Neural cell (in vitro differentiated cells): ENCODE data around the gene SPATA31E1. TPM values are rescaled to one million over a fixed set of nuclear protein-coding genes. Genes with fewer than 3 reads are reported as not detected.

ENCODE experiments used
- H2AFZ ChIP-seq: fragments of 200-600, 300-800 bp; sonication (generic), shearing (Covaris generic); 2 replicates; pipeline ENCODE4 v1.6.0; 2014; ENCODE audit warnings: low read depth, mild to moderate bottlenecking, antibody characterized with exemption, low read length, moderate library complexity
- H3F3A ChIP-seq: fragments of 200-600 bp; shearing (Covaris generic); 2 replicates; pipeline ENCODE4 v1.6.1; 2016; ENCODE audit warnings: mild to moderate bottlenecking, moderate library complexity, mixed read lengths, antibody characterized with exemption, low read length; ENCODE audit not compliant: insufficient read depth, poor library complexity, severe bottlenecking
- H3K27ac ChIP-seq: fragments of 200-600, 300-800 bp; sonication (generic), shearing (Covaris generic); 2 replicates; pipeline ENCODE4 v1.5.1; 2014; ENCODE audit warnings: mild to moderate bottlenecking, low read length, moderate library complexity
- H3K27me3 ChIP-seq: fragments of 300-800, 200-600 bp; sonication (generic), shearing (Covaris generic); 2 replicates; pipeline ENCODE4 v1.6.0; 2014; ENCODE audit warnings: mild to moderate bottlenecking, low read depth, low read length, moderate library complexity; ENCODE audit not compliant: insufficient read depth
- H3K36me3 ChIP-seq: fragments of 300-800, 200-600 bp; sonication (generic), shearing (Covaris generic); 2 replicates; pipeline ENCODE4 v1.5.1; 2014; ENCODE audit warnings: mild to moderate bottlenecking, antibody characterized with exemption, low read length, moderate library complexity; ENCODE audit not compliant: insufficient read depth
- H3K4me2 ChIP-seq: fragments of 300-800, 200-600 bp; sonication (generic), shearing (Covaris generic); 2 replicates; pipeline ENCODE4 v1.6.0; 2014; ENCODE audit warnings: mild to moderate bottlenecking, low read length
- H3K4me3 ChIP-seq: fragments of 300-800, 200-600 bp; sonication (generic), shearing (Covaris generic); 2 replicates; pipeline ENCODE4 v1.5.1; 2014; ENCODE audit warnings: mild to moderate bottlenecking, low read length, moderate library complexity
- H3K79me2 ChIP-seq: fragments of 200-600 bp; shearing (Covaris generic); replicated peaks from 2 replicates; pipeline ENCODE4 v1.6.0; 2014; ENCODE audit warnings: mild to moderate bottlenecking, low read length, moderate library complexity; ENCODE audit not compliant: insufficient read depth
- H3K9ac ChIP-seq: fragments of 300-800, 200-600 bp; sonication (generic), shearing (Covaris generic); 2 replicates; pipeline ENCODE4 v1.6.1; 2016; ENCODE audit warnings: mild to moderate bottlenecking, low read length, mixed read lengths
- H3K9me2 ChIP-seq: fragments of 200-600 bp; shearing (Covaris generic); 2 replicates; pipeline ENCODE4 v1.6.1; 2016; ENCODE audit warnings: mild to moderate bottlenecking, low read length, mixed read lengths; ENCODE audit not compliant: insufficient read depth
- H3K9me3 ChIP-seq: fragments of 200-600, 300-800 bp; sonication (generic), shearing (Covaris generic); 2 replicates; pipeline ENCODE4 v1.6.1; 2016; ENCODE audit warnings: mild to moderate bottlenecking, mixed run types, low read length, moderate library complexity, mixed read lengths
- H4K20me1 ChIP-seq: fragments of 200-600 bp; shearing (Covaris generic); 2 replicates; pipeline ENCODE4 v1.6.1; 2016; ENCODE audit warnings: mild to moderate bottlenecking, mixed run types; ENCODE audit not compliant: insufficient read depth
- EP300 ChIP-seq: fragments of 450-650 bp; conservative IDR thresholded peaks from 2 replicates; pipeline ENCODE4 v1.6.1; 2014; ENCODE audit warnings: antibody characterized with exemption, mild to moderate bottlenecking, moderate library complexity; ENCODE audit not compliant: poor library complexity, severe bottlenecking
- EZH2 ChIP-seq: fragments of 200-600, 300-800 bp; shearing (Covaris generic), sonication (generic); IDR thresholded peaks from 2 replicates; pipeline ENCODE4 v1.6.1; 2014; ENCODE audit warnings: antibody characterized with exemption, low read length, borderline replicate concordance, mild to moderate bottlenecking; ENCODE audit not compliant: insufficient read depth, poor library complexity, severe bottlenecking
- MXI1 ChIP-seq: fragments of 450-650 bp; conservative IDR thresholded peaks from 2 replicates; pipeline ENCODE4 v1.6.1; 2014; ENCODE audit warnings: antibody characterized with exemption, mild to moderate bottlenecking; ENCODE audit not compliant: poor library complexity, severe bottlenecking
- POLR2AphosphoS5 ChIP-seq: IDR thresholded peaks from 2 replicates; pipeline ENCODE4 v1.6.1; 2012
- RAD21 ChIP-seq: fragments of 450-650 bp; conservative IDR thresholded peaks from 2 replicates; pipeline ENCODE4 v1.6.1; 2014; ENCODE audit warnings: antibody characterized with exemption, mild to moderate bottlenecking, moderate library complexity
- SMC3 ChIP-seq: fragments of 450-650 bp; conservative IDR thresholded peaks from 2 replicates; pipeline ENCODE4 v1.6.1; 2014; ENCODE audit warnings: antibody characterized with exemption, mild to moderate bottlenecking, moderate library complexity; ENCODE audit not compliant: poor library complexity
- TAF1 ChIP-seq: IDR thresholded peaks from 2 replicates; pipeline ENCODE4 v1.6.1; 2012; ENCODE audit warnings: low read depth
- polyA minus RNA-seq: library from RNA; depleted of rRNA, polyadenylated mRNA; stranded (reverse); fragments of >200 nt; gene quantifications from 2 replicates; pipeline ENCODE4 v1.2.3, GENCODE V29; 2014
- polyA plus RNA-seq: library from polyadenylated mRNA; depleted of rRNA; stranded (reverse); fragments of >200 nt; gene quantifications from 2 replicates; pipeline ENCODE4 v1.2.3, GENCODE V29; 2014
- TF ChIP-seq, protein P1 (sequence below): IDR thresholded peaks from 2 replicates; pipeline ENCODE4 v1.6.1; 2012; ENCODE audit warnings: borderline replicate concordance
- TF ChIP-seq, protein P2 (sequence below): fragments of 450-650 bp; IDR thresholded peaks from 2 replicates; pipeline ENCODE4 v1.5.1; 2014; ENCODE audit warnings: antibody characterized with exemption, mild to moderate bottlenecking, moderate library complexity; ENCODE audit not compliant: poor library complexity, severe bottlenecking

Gene SPATA31E1
- polyA plus RNA-seq, result not detected in 2 replicates
- not detected in 2 replicates for polyA minus RNA-seq

DNA sequence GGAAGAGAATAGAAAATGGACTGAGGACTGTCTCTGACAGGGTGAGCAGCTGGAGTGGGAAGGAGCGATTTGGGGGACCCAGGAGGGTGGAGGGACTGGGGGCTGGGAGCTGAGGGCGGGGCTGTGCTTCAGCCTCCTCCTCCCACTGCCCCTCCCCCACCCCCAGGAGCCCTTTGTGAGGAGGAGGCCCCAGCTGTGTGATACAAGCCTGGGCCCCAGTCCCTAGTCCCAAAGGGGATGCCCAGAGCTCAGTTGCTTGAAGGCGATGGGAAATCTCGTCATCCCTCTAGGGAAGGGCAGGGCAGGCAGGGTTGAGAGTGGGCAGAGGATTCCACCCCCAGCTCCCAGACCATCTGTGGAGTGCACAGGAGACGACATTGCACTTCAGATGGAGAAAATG, at the start of gene SPATA31E1:
TSS of gene SPATA31E1 (plus strand) at position 251 of the 400 bp plus-strand sequence. CDS start at position 266, 15 bp downstream.
- no peaks in the 10 kb centered on the region for H4K20me1 ChIP-seq
- H3K9ac ChIP-seq, result no peak within 1 kb of the TSS
- H3K4me3 ChIP-seq, result no peak within 1 kb of the TSS
- H3K36me3 ChIP-seq, result no peaks in the 10 kb centered on the region
- H3F3A ChIP-seq, result no peaks in the 10 kb centered on the region
- H3K79me2 ChIP-seq, result no peaks in the 10 kb centered on the region
- no peaks in the 10 kb centered on the region for H3K9me2 ChIP-seq
- no peak within 1 kb of the TSS for H3K4me2 ChIP-seq
- H2AFZ ChIP-seq, result no peak within 1 kb of the TSS
- no peaks in the 10 kb centered on the region for H3K9me3 ChIP-seq
- no peak within 1 kb of the TSS for H3K27ac ChIP-seq
- no peak for TF ChIP-seq TAF1
- no peak for TF ChIP-seq EZH2
- TF ChIP-seq POLR2AphosphoS5, result no peak
- TF ChIP-seq MXI1, result no peak
- TF ChIP-seq, protein P1, sequence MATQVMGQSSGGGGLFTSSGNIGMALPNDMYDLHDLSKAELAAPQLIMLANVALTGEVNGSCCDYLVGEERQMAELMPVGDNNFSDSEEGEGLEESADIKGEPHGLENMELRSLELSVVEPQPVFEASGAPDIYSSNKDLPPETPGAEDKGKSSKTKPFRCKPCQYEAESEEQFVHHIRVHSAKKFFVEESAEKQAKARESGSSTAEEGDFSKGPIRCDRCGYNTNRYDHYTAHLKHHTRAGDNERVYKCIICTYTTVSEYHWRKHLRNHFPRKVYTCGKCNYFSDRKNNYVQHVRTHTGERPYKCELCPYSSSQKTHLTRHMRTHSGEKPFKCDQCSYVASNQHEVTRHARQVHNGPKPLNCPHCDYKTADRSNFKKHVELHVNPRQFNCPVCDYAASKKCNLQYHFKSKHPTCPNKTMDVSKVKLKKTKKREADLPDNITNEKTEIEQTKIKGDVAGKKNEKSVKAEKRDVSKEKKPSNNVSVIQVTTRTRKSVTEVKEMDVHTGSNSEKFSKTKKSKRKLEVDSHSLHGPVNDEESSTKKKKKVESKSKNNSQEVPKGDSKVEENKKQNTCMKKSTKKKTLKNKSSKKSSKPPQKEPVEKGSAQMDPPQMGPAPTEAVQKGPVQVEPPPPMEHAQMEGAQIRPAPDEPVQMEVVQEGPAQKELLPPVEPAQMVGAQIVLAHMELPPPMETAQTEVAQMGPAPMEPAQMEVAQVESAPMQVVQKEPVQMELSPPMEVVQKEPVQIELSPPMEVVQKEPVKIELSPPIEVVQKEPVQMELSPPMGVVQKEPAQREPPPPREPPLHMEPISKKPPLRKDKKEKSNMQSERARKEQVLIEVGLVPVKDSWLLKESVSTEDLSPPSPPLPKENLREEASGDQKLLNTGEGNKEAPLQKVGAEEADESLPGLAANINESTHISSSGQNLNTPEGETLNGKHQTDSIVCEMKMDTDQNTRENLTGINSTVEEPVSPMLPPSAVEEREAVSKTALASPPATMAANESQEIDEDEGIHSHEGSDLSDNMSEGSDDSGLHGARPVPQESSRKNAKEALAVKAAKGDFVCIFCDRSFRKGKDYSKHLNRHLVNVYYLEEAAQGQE, result no peak
- TF ChIP-seq EP300, result no peak
- TF ChIP-seq, protein P2, sequence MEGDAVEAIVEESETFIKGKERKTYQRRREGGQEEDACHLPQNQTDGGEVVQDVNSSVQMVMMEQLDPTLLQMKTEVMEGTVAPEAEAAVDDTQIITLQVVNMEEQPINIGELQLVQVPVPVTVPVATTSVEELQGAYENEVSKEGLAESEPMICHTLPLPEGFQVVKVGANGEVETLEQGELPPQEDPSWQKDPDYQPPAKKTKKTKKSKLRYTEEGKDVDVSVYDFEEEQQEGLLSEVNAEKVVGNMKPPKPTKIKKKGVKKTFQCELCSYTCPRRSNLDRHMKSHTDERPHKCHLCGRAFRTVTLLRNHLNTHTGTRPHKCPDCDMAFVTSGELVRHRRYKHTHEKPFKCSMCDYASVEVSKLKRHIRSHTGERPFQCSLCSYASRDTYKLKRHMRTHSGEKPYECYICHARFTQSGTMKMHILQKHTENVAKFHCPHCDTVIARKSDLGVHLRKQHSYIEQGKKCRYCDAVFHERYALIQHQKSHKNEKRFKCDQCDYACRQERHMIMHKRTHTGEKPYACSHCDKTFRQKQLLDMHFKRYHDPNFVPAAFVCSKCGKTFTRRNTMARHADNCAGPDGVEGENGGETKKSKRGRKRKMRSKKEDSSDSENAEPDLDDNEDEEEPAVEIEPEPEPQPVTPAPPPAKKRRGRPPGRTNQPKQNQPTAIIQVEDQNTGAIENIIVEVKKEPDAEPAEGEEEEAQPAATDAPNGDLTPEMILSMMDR, result no peak
- TF ChIP-seq RAD21, result no peak
- TF ChIP-seq SMC3, result no peak
- H3K27me3 ChIP-seq, result no peaks in the 10 kb centered on the region

DNA sequence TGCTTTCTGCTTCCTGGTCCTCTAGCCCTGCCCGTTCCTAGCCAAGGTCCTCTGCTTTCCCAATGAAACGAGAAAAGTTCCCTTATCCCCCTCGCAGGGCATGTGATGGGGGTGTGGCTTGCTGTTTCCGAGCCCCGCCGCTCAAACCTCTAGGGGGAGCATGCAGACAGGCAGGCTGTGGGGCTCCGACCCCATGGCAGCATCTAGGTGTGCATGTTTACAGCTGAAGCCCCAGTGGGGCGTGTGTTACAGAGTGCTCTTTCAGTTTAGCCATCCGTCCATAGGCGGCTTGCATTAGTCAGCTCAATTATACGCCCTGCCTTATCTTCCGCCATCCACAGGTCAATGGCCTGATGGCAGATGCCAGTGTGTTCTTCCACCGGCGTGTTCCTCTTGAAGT, 48.3 kb upstream of the SPATA31E1 start:
- TF ChIP-seq RAD21 (no peak), TAF1 (no peak), MXI1 (no peak), EP300 (no peak)
- TF ChIP-seq, protein P1, result no peak
- H4K20me1 ChIP-seq, result no peaks in the 10 kb centered on the region
- H3F3A ChIP-seq, result no peaks in the 10 kb centered on the region
- no peaks in the 10 kb centered on the region for H3K27me3 ChIP-seq
- no peak overlapping the region for H2AFZ ChIP-seq
- no peak overlapping the region for H3K27ac ChIP-seq
- no peaks in the 10 kb centered on the region for H3K36me3 ChIP-seq
- no peaks in the 10 kb centered on the region for H3K9me2 ChIP-seq
- H3K4me3 ChIP-seq, result no peak overlapping the region
- H3K9me3 ChIP-seq, result no peaks in the 10 kb centered on the region
- no peak overlapping the region for H3K4me2 ChIP-seq
- H3K79me2 ChIP-seq, result no peaks in the 10 kb centered on the region
- H3K9ac ChIP-seq, result no peak overlapping the region
